GM04504 (cell line): ENCODE data around the gene MRPS35.

ENCODE experiments used
- DNase-seq: peaks from one replicate; pipeline ENCODE4 v3.0.0-alpha.2; 2012; ENCODE audit warnings: low read depth

Gene MRPS35

GRCh38 chr12:27772328-27773049 lies 61.9 kb downstream of the MRPS35 start:
- no peak for DNase-seq

DNA sequence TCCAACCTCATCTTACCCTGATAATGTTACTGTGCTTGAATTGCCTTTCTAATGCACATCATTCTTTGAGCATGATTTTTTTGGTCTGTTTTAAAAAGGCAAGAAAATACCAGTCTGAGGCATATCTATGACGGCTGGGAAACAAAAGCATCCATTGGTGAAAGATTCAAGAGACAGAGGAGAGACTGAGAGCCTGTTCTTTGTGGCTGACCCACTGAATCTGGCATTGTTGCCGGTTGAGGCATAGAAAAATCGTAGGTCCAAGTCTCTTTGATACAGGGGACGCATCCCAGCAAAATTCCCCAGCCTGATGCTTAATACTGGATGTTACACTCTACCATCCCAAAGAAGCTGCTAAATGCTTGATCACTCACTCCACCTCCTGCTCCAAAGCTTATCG lies 66.5 kb downstream of the MRPS35 start:
- DNase-seq: no peak

GRCh38 chr12:27778206-27778605 lies 67.6 kb downstream of the MRPS35 start:
- no peak for DNase-seq

DNA sequence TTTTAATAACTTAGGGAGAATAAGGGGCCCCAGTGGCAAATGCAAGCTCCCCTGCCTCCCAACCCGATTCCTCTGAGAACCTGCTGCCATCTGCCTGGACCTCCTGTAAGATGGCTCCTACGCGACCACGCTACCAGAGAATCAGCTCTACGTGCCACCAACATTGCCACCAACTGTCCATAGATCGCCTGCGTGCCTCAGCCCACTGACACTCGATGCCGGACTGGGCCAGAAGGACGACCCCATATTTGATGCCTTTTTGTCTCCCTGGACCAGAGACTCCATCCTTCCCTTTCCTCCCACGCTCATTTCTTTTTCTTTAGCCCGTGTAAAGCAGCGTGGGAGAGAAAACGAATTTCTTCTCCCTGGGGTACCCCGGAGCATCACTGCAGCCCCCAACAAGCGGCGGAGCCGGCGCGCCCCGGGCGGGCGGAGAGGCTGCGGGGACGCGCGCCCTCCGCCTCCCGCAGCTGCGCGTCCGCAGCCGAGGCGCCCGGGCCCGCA lies 68.8 kb downstream of the MRPS35 start:
- DNase-seq: no peak

- peak; percentile 51 for DNase-seq
These were observed 69.4 kb downstream of the MRPS35 start, which contains the start of the genes KLHL42 and MANSC4 for GRCh38 chr12:27779920-27780611. Gene KLHL42 (plus strand): TSS chr12:27780233. CDS start chr12:27780331, 98 bp downstream. Gene MANSC4 (minus strand): TSS chr12:27780236. CDS start chr12:27771276, 8,960 bp downstream.

- no peak for DNase-seq
These were observed 70.2 kb downstream of the MRPS35 start for GRCh38 chr12:27780612-27781408.

DNA sequence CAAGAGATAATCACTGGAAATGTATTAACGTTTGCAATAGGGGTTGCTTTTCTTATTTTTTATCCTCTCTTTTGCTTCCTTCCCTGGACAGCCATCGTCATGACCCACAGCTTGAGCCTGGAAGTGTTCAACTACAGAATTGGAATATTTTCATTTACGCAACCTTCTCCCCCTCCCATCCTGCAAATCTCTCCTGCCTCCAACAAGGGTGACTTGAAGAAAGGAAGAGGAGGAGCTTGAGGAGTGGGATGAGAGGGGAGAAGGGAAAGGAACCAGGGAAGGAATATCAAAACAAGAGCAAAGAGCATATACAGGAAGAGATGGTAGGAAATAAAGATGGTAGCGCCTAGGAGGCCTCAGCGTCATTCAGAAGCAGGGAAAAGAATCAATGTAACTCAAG lies 71.0 kb downstream of the MRPS35 start:
- no peak for DNase-seq

- no peak for DNase-seq
These were observed 71.8 kb downstream of the MRPS35 start for GRCh38 chr12:27782481-27782880.

DNA sequence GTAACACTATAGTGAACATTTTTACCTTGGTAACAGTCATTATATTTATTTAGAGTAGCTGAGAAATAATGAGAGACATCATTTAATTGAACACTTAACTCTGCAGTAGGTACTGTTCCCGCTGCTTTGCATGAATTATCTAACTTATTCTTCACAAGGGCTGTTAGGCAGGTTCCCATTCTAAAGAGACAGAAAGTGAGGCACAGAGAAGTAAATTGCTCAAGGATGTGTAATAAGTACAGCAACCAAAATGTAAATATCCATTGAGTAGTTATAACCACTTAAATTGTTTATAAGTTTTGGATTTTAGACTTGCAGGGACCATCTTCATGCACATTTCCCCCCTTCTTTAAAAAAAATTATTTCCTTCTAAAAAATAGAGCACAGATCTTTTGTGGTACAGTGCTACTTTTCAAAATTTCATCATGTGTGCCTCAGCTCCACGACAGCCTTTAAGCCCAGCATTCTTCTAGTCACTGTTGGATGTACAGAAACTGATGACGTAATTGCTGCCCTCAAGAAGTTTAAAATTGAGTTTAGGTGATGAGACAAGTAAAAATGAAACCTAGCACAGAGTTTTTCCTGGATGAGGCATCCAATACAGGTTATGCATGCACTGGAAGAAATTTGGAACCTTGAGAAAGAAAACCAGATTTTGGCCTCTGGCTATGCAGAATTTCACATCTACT lies 75.4 kb downstream of the MRPS35 start:
- DNase-seq: no peak

- no peak for DNase-seq
These were observed 76.9 kb downstream of the MRPS35 start for GRCh38 chr12:27787559-27787958.

GRCh38 chr12:27790179-27790578 lies 79.5 kb downstream of the MRPS35 start:
- DNase-seq: no peak

DNA sequence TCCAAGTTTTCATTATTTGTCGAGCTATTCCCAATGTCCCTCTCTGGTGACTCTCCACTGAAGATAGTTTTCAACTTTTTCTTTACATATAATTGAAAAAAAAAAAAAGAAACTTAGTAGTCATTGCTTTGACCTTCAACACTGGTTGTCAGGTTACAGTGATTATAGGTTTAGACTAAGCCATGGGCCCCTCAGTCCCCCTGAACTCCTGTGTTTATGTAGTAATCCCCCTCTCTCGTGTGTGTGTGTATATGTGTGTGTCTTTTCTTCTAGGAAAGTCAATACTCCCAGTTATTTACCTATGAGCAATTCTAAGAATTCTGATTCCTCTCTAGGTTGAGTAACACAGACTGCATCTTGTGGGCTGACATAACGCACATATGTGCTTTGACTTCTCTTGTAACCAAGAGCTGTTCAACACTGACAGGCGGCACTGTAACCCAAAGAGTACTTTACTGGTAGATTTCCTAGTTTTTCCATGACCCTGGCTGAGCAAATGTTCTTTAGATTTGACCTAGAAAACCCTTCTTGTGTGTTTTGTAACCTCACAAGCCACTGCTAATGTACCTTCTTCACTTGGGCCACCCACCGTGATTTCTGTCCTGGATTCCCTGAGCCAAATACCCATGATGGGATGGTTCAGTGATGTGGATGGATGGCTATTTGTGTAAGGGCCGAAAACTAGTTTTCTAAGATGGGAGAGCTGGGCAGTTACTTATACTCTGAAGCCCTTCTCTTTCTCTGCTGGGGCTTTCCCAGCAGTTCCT lies 84.4 kb downstream of the MRPS35 start:
- no peak for DNase-seq

DNA sequence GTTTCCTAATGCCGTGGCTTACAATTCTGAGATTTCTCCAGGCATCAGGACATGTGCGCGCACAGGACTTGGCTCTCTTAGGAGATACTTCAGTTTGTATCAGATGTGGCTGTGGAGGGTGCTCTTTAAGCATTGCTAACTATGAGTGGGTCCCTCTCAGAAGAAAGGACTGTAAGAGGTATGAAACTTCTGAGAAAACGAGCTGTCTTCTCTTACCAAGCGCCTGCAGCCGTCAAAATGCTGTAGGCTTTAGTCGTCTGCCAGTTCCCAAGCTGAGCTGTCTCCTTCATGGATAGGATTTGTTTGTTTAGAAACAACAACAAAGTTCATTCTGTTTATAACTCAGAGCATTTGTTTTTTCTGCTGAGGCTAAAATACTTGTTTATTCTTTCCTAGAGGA lies 85.5 kb downstream of the MRPS35 start:
- no peak for DNase-seq

DNA sequence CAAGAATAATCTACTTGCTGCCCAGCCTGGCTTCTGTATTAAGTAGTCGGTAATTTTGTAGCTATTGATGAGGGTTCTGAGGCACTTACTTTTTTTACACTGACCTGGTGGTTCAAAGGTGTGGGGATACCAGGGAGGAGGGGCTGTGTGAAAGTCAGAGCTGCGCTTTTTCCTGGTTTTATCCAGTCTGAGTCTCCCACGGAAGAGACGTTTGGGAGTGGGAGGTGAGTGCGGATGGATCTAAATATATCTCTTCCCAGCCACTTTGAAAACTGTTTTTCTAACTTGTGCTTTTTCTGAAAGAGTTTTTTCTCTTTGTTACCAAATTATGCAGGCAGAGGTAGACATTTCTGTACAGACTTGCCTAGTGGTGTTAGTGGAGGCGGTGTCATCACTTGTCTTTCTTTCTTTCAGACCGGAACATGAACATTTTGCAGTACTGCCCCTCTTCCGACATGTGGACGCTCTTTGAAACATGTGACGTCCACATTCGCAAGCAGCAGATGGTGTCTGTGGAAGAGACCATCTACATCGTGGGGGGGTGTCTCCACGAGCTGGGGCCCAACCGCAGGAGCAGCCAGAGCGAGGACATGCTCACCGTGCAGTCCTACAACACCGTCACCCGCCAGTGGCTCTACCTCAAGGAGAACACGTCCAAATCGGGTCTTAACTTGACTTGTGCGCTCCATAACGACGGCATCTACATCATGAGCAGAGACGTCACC lies 86.8 kb downstream of the MRPS35 start:
- no peak for DNase-seq

DNA sequence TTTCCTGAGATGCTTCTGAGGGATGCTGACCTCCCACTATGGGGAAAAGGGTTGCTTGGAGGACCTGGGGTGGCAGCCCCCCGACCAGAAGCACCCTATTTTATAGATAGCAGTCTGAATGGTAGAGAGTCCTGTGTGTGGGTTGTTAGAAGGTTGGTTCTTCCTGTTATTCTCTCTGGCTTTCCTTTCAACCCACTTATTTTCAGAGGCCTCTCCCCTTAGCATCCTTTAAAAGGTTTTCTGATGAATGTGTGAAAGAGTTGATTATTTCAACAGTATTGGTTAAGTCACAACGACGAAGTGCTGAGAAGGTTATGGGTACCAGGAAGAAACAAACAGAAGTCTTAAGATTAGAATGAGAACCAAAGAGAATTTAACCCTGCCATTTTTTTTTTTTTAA lies 90.2 kb downstream of the MRPS35 start:
- DNase-seq: no peak

DNA sequence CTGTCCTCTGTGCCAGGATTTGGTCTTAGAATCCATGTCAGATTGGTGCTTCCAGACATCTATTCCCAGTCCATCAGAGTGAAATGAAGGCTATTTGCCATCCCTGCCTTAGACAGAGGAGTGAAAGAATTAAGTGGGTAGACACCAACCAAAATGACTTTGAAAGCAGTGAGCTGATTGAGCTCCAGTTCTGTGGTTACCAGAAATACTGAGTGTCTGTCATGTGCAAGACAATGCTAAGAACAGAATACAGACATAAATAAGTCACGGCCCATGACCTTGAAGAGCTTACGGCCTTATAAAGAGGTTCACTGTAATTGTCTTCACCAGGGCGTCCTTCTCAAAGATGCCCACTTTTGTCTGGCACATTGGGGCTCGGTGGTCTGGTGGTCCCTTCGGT lies 91.0 kb downstream of the MRPS35 start:
- DNase-seq: no peak

- no peak for DNase-seq
These were observed 91.9 kb downstream of the MRPS35 start for GRCh38 chr12:27802511-27802910.

DNA sequence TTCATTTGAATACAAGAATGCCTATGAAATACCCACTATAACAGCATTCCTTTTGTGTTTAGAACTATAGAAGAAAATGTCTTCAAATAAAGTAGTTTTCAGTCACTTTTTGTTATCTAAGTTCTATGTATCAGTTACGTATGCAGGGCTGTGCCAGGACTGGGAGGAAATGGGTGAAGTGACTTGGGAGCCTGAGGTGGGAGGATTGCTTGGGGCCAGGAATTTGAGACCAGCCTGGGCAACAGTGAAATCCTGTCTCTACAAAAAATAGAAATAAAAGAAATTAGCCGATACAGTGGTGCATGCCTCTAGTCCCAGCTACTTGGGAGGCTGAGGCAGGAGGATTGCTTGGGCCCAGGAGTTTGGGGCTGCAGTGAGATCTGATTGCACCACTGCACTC lies 92.3 kb downstream of the MRPS35 start:
- DNase-seq: no peak

- no peak for DNase-seq
These were observed 94.6 kb downstream of the MRPS35 start for GRCh38 chr12:27805238-27805637.
